Erythroblast (primary cell): ENCODE data around the gene ACOX1.

ENCODE experiments used
- DNase-seq, 2 experiments: peaks; one replicate each; lab custom pipeline; 2025; lab: John Stamatoyannopoulos, UW
- GATA1 ChIP-seq: IDR thresholded peaks from 2 replicates; pipeline ENCODE4 v1.6.1; 2011; ENCODE audit warnings: low read depth, mild to moderate bottlenecking, control low read depth, low read length, moderate library complexity
- POLR2A ChIP-seq: IDR thresholded peaks from 2 replicates; pipeline ENCODE4 v1.6.1; 2011; ENCODE audit warnings: mild to moderate bottlenecking, low read length

ACOX1 gene

DNA sequence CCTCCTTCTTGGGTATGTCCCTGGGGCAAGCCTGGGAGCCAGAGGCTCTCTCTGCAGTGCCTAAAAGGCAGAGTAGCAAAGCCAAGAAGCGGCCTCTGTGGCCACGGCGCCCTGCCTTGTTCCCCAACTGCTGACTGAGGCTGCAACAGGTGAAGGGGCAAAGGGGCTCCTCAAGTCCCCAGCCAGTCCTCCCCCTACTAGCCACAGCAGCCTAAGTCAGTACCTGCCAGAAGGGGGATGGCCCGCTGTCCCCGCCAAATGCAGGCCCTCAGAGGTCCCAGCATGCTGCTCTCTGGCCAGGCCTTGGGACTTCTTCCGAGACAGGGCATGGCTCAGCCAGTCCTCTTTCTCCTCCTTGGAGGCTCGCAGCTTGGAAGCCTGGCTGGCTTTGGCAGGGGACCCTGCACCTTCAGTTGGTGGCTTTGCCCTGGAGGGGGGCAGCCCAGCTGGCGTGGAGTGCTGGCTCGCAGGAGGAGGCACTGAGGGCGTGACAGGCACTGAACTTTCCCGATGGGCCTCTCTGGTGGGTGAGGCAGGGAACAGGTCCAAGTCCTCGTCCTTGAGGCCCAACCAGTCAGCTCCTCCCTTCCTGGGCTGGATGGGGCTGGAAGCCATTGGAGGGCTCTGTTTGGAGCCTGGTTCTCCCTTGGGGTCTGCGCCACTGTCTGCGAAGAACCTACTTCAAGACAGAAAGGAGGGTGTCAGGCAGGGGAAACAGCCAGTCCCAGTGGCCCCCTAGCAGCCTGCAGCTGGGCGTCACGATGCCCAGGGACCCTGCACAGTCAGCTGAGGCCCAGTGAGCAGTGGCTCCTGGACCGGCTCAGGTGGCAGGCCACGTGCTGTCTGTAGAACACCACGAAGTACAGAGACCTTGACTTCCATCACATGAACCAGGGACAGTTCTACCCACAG is 55.7 kb downstream of the ACOX1 start:
- no peak for DNase-seq
- no peak for TF ChIP-seq POLR2A
- TF ChIP-seq GATA1: no peak

DNA sequence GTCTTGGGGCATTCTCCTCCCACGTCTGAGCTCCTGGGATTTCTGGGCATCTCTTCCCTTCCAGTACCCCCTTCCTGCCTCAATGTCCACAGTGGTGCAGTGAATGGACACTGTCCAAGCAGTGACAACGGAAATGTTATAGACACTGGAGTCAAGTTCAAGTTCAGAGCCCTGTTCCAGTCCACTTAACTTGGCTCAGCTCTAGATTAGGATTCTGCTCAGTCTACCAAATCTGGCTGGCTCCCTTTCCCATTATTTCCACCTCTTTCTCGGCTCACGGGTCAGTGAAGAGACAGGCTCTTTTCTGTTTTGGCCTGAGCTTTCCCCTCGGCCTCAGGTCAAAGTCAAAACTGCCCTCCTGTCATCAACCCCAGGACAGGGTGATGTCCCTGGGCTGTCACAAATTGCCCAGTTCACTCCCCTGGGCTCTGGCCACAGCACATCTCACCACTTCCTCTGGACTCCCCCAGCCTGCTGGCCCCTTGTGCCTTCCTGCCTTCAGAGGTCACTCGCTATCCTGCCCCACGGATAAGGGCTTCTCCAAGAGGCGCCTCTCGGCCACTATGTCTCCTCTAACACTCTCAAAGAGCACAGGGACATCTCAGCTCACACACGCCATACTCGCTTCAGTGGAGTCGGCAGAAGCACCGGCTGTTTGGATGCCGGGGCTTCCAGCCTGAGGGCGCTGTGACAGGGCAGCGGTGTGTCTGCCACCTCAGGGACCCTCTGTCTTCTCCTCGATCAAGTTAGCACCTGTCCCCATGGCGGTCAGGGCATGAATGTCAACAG is 56.6 kb downstream of the ACOX1 start:
- no peak for TF ChIP-seq POLR2A
- TF ChIP-seq GATA1: no peak
- no peak for DNase-seq

DNA sequence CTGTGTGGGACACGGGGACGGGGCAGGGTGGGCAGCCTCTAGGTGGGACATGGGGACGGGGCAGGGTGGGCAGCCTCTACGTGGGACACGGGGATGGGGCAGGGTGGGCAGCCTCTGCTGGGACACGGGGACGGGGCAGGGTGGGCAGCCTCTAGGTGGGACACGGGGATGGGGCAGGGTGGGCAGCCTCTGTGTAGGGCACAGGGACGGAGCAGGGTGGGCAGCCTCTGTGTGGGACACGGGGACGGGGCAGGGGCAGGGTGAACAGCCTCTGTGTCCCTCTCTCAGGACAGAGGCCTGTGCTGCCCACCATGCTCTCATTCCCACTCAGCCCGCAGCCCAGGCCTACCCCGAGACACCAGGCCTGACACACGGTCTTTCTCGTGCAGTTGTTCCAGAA is 57.4 kb downstream of the ACOX1 start:
- TF ChIP-seq POLR2A: no peak
- no peak for TF ChIP-seq GATA1
- DNase-seq: no peak

DNA sequence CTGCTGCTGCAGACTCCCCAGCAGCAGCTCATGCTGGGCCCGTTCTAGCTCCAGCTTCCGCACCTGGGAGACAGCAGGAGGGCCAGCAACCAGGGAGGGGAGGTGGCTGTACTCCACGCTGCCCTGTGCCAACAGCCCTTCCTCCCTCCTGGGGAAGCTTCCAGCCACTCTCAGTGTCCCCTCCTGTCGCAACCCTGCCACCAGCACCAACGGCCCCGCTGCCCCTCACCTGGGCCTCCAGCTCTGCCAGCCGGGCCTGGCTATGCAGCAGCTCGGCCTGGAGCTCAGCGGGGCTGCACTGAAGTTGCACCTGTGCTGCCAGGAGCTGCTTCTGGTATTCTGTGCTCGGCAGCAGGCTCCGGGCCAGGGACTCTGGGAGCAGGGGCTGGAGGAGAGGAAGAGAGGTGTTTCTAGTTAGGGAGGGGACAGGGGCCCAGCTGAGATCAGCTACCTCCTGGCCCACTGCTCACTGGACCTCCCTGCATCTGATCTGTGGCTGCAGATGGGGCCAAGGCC is 58.9 kb downstream of the ACOX1 start:
- DNase-seq: no peak
- TF ChIP-seq GATA1 (no peak), POLR2A (no peak)

DNA sequence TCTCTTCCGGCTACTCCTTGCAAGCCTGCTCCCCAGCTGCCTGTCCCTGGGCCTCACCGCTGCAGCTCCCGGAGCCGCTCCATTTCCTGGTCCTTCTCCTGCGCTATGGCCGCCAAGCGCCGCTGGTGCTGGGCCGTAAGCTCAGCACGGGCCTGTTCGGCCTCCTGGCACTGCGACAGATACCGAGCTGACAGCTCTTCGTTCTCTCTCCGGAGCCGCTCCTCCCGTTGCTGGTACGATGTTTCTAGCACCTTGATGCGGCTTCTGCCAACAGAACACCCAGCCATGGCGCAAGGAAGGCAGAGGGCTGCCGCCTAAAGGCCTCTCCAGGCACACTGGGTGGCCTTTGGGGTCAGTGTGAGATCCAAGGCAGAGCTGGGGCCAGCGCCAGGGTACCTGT is 59.4 kb downstream of the ACOX1 start:
- TF ChIP-seq GATA1: no peak
- TF ChIP-seq POLR2A: no peak
- DNase-seq: no peak

DNA sequence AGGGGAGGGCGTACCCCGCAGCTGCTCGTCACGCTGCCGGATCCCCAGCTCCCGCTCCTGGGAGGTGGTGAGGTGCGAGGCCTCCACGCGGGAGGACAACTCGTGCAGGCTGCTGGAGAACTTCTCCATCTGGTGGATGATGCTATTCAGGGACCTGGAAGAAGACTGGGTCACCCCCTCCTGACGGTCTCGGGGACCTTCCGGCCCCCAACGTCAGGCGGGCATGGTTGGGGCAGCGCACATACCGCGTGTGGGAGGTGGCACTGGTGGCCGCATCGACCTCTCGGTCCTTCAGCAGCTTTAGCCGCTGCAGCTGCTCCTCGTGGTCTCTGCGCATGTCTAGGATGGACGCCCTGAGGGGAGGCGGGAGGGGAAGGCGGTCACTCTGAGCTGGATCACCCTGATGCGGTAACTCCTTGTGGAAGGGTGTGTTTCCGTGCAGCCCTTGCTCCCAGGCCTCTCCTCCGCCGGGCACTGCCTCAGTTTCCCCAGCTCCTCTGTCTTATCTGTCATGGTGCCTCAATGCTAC is 61.0 kb downstream of the ACOX1 start:
- no peak for DNase-seq
- no peak for TF ChIP-seq GATA1
- no peak for TF ChIP-seq POLR2A

DNA sequence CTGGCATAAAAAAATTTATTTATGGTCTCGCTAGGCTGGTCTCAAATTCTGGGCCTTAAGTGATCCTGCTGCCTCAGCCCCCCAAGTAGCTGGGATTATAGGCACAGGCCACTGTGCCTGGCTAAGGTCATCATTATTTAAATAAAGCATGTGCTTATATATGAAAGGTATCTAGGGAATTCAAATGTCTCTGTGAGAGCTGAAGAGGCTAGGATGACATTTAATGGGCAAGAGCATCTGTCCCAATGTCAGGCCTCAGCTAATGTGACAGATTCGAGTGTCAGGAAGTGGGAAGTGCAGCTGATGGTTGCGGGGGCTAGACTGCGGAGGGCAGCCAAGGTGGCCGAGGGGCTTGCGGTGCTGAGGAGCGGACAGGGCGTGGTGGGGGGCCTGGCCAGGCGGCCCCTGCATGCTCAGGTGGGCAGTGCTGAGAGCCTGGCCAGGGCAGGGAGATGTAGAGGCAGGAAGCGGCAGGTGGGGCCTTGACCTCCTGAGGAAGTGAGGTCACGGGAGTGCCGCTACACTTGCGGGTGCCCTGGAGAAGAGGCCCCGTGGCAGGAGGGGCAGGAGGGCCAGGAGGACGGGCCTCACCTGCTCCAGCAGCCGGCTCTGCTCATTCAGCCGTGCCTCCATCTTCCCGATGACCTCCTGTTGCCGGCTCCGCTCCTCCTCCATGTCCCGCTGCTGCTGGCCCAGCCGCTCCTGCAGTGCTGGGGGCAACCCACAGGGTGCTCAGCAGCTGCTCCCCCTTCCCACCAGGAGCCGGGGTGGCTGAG is 61.6 kb downstream of the ACOX1 start:
- TF ChIP-seq GATA1 (no peak), POLR2A (no peak)
- no peak for DNase-seq

DNA sequence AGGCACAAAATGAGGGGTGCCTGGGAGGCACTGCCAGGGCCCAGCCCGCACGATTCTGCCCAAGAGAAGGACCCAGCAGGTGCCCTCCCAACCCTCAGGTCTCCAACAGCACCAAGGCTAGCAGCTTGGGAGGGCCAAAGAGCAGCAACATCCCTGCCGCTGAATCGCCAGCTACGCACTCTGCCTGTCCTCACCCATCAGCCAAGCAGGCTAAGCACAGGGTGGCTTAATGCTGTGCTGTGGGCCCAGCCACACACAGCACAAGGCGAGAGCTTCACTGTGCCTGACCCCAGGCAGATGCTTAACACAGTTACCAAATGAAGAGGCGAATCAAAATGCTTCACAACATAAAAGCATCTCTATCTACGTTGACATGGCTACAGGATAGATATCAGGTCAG is 63.7 kb downstream of the ACOX1 start:
- TF ChIP-seq POLR2A (no peak), GATA1 (no peak)
- no peak for DNase-seq

DNA sequence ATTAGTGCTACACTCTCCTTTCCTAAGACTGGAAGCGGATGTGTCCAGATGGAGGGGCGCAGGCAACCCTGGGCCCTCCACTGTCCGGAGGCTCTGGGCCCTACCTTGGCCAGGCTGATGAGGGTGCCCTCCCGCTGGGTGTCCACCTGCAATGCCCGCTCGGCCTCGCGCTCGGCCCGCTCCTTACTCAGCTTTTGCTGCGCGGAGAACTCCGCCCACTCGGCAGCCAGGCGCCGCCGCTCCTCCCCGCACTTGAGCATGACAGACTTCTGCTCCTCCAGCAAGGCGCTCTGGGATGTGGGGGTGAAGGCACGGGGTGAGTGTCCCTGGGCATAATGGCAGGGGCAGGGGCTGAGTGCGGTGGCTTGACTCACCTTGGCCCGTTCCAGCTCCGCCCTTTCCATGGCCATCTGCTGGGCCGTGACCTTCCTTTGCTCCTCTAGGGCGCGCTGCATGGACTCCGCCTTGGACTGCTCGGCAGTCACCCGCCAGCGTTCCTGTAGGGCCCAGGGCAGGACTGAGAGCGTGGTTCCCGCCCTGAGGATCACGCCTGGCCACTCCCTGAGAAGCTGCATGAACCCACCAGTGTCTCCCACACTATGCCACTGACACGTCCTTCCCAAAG is 64.2 kb downstream of the ACOX1 start:
- DNase-seq: no peak
- TF ChIP-seq POLR2A: no peak
- no peak for TF ChIP-seq GATA1

DNA sequence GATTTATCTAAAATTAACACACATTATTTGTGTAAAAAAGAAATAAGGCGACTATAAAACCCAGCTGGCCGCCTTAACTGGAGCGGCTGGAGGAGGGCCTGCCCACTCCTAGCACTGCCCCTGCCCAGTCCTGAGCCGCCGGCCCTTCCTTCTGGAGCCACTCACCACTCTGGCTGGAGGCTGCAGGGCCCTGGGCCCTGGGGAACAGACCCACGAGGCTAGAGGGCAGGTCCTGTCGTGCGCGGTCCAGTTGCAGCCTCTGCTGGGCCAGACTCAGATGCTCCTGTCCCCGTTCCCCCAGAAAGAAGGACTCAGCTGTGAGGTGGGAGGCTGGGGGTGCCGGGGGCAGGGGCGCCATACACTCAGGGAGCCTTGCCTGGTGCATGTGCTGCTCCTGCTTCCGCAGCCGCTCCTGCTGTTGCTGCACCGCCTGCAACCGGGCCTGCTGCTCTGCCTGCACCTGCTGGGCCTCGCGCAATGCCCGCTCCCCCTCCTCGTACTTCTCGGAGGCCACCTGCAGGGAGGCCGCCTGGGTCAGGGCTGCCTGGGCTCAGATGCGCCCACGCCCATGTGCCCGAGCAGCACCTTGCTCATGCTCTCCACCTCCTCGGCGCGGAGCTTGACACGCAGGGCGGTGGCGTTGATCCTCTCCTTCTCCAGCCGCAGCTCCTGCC is 65.3 kb downstream of the ACOX1 start:
- no peak for DNase-seq
- TF ChIP-seq GATA1: no peak
- TF ChIP-seq POLR2A: no peak

DNA sequence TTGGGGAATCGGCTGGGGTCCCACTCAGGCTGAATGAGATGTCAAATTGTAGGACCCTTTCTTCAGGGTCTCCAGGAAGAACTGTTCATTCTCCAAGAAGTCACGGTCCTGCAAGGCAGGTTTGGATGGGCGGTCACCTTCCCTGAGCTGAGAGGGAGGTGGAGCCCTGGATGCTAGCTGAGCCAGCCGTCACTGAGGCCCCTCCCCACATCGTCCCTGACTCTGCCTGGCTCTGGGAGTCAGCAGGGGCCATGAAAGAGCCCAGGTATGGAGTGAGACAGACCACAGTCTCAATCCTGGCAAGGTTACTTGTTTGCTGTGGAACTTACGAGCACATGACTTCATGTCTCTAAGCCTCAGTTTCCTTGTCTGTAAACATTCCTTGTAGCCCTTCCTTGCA is 68.3 kb downstream of the ACOX1 start:
- TF ChIP-seq GATA1 (no peak), POLR2A (no peak)
- DNase-seq: no peak

DNA sequence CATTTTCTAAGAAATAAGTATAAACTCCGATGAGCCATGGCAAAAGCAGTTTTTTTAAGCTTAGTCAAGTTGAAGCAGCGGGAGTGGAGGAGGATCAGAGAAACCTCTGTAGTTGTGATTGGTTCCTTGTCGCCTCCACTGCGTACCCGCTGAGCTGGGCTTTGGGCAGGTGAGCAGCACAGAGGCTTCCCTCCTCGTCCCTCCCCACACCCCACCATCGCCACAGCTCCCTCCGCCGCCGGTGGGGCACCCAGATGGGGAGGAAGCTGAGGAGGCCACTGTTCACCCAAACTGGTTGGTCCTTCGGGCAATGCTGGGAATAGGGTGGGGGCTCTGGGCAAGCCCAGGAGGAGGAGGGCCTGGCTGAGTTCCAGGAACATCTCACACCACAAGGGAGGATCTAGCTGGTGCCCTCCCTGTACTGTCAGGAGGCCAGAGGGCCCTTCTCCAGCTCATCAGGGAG is 69.1 kb downstream of the ACOX1 start:
- TF ChIP-seq GATA1: no peak
- no peak for TF ChIP-seq POLR2A
- no peak for DNase-seq
